ENCODE results near the gene ESPL1.

Gene ESPL1

GRCh38 chr12:53267999-53268629, at the start of gene ESPL1:
Gene ESPL1, plus strand, starts transcription at chr12:53268299. Its CDS starts 468 bp downstream, at chr12:53268767.
- DNase-seq (ENCODE audit: low spot score): peak; percentile 89

GRCh38 chr12:53218551-53219291, 49.4 kb upstream of the ESPL1 start:
- no peak for DNase-seq (ENCODE audit: low spot score)

- peak; percentile 61 for DNase-seq (ENCODE audit: low spot score)
Observed at GRCh38 chr12:53219292-53219955, 48.7 kb upstream of the ESPL1 start.

GRCh38 chr12:53219956-53220693, 48.0 kb upstream of the ESPL1 start:
- DNase-seq (ENCODE audit: low spot score): peak; percentile 81

- peak; percentile 100 for DNase-seq (ENCODE audit: low spot score)
Observed at GRCh38 chr12:53220694-53221202, 47.4 kb upstream of the ESPL1 start.

- DNase-seq (ENCODE audit: low spot score): peak; percentile 79
Observed at GRCh38 chr12:53221203-53222080, 46.7 kb upstream of the ESPL1 start.

- DNase-seq (ENCODE audit: low spot score): no peak
Observed at GRCh38 chr12:53222170-53222721, 45.9 kb upstream of the ESPL1 start.

- DNase-seq (ENCODE audit: low spot score): no peak
Observed at GRCh38 chr12:53222806-53223261, 45.3 kb upstream of the ESPL1 start.

GRCh38 chr12:53223389-53224060, 44.6 kb upstream of the ESPL1 start:
- DNase-seq (ENCODE audit: low spot score): no peak

GRCh38 chr12:53224061-53224896, 43.8 kb upstream of the ESPL1 start:
- peak; percentile 68 for DNase-seq (ENCODE audit: low spot score)

GRCh38 chr12:53224897-53225634, 43.0 kb upstream of the ESPL1 start:
- no peak for DNase-seq (ENCODE audit: low spot score)

GRCh38 chr12:53225635-53226424, 42.3 kb upstream of the ESPL1 start:
- DNase-seq (ENCODE audit: low spot score): no peak

GRCh38 chr12:53226815-53227214, 41.3 kb upstream of the ESPL1 start:
- no peak for DNase-seq (ENCODE audit: low spot score)

GRCh38 chr12:53227341-53227740, 40.8 kb upstream of the ESPL1 start:
- DNase-seq (ENCODE audit: low spot score): no peak

GRCh38 chr12:53227836-53228235, 40.3 kb upstream of the ESPL1 start:
- DNase-seq (ENCODE audit: low spot score): no peak

- no peak for DNase-seq (ENCODE audit: low spot score)
Observed at GRCh38 chr12:53229454-53229853, 38.6 kb upstream of the ESPL1 start.

- no peak for DNase-seq (ENCODE audit: low spot score)
Observed at GRCh38 chr12:53230108-53230845, 37.8 kb upstream of the ESPL1 start.

All from HuH-7 (cell line).